Karpas-422 (cell line): ENCODE data around the gene ALPG. TPM values are rescaled to one million over a fixed set of nuclear protein-coding genes. Genes with fewer than 3 reads are reported as not detected.
"Not testable (repeated sequence)": the region's sequence is repeated elsewhere in the genome, so short reads cannot be mapped to it uniquely, and the experiment has no call there.

Experiments used
- DNase-seq: peaks from one replicate; pipeline ENCODE4 v3.0.0-alpha.2; 2015
- H2AFZ ChIP-seq: fragments of 200-600 bp; sonication (generic); 2 replicates; pipeline ENCODE4 v1.6.1; 2014; ENCODE audit warnings: antibody characterized with exemption, low read length, mixed read lengths
- H3K27ac ChIP-seq: fragments of 200-600 bp; sonication (generic); 2 replicates; pipeline ENCODE4 v1.5.1; 2014; ENCODE audit warnings: mild to moderate bottlenecking, low read length, moderate library complexity
- H3K27me3 ChIP-seq: fragments of 200-600 bp; sonication (generic); 2 replicates; pipeline ENCODE4 v1.6.1; 2014; ENCODE audit warnings: low read length, mixed read lengths
- H3K36me3 ChIP-seq: fragments of 200-600 bp; sonication (generic); 2 replicates; pipeline ENCODE4 v1.6.1; 2014; ENCODE audit warnings: low read length, mixed read lengths; ENCODE audit not compliant: insufficient read depth
- H3K4me1 ChIP-seq: fragments of 200-600 bp; sonication (generic); 2 replicates; pipeline ENCODE4 v1.6.1; 2014; ENCODE audit warnings: mild to moderate bottlenecking, low read length, mixed read lengths
- H3K4me2 ChIP-seq: fragments of 200-600 bp; sonication (generic); 2 replicates; pipeline ENCODE4 v1.6.1; 2014; ENCODE audit warnings: low read length, low read depth, mild to moderate bottlenecking; ENCODE audit not compliant: poor library complexity, severe bottlenecking
- H3K4me3 ChIP-seq: fragments of 200-600 bp; sonication (generic); 2 replicates; pipeline ENCODE4 v1.5.1; 2014; ENCODE audit warnings: mild to moderate bottlenecking, antibody characterized with exemption, low read length, mixed read lengths
- H3K79me2 ChIP-seq: fragments of 200-600 bp; sonication (generic); 2 replicates; pipeline ENCODE4 v1.6.1; 2014; ENCODE audit warnings: mild to moderate bottlenecking, low read length, mixed read lengths
- H3K9ac ChIP-seq: fragments of 200-600 bp; sonication (generic); 2 replicates; pipeline ENCODE4 v1.6.0; 2014; ENCODE audit warnings: low read length
- H3K9me2 ChIP-seq: fragments of 200-600 bp; sonication (generic), shearing (Covaris generic); replicated peaks from 2 replicates; pipeline ENCODE4 v1.6.0; 2014; ENCODE audit warnings: mild to moderate bottlenecking, low read length, moderate library complexity; ENCODE audit not compliant: insufficient read depth
- H3K9me3 ChIP-seq: fragments of 300-700, 200-600 bp; sonication (generic); 2 replicates; pipeline ENCODE4 v1.6.1; 2014; ENCODE audit warnings: low read length, mixed read lengths
- H4K20me1 ChIP-seq: fragments of 200-600 bp; sonication (generic); 2 replicates; pipeline ENCODE4 v1.6.1; 2014; ENCODE audit warnings: mild to moderate bottlenecking, antibody characterized with exemption, low read length, low read depth; ENCODE audit not compliant: insufficient read depth
- total RNA-seq: library from RNA; depleted of rRNA; stranded (reverse); fragments of >200 nt; shearing (Covaris generic); gene quantifications from 2 replicates; pipeline ENCODE4 v1.2.3, GENCODE V29; 2014; ENCODE audit warnings: low replicate concordance

ALPG gene
- total RNA-seq, 1 experiment from 2014 or later: not detected

DNA sequence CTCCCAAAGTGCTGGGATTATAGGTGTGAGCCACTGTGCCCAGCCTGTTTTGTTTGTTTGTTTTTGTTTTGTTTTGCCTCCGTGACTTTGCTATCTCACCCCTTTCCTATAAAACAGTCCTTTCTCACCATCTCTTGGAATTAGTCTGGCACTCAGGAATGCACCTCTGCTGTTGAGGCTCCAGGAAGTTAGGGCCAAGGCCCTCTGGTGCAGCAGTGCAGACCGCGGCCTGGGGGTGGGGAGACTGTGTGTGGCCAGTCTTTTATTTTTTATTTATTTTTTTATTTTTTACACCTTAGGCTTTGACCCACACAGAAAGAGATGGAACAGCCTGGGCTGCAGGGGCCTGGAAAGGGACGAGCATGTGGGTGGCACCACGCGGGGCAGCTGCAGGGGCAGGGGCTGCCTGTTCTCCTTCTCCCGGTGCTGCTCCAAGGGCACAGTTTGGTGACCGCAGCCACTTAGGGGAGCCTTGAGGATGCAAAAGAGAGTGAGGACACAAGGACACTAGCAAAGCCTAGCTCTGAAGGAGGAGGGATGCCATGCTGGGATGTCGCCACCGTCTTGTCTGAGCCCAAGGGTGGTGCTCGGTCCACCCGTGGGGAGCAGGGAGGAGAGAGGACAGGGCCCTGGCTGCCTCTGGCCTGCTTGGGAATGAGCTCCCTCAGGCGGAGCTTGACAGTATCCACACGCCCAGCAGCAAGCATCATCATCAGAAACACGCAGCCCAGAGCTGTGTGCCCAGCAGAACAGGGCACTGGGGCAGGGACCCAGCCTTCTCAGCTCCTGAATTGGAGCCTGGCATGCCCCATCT is 29.9 kb downstream of the ALPG start:
- Histone ChIP-seq H4K20me1 (no peaks in the 10 kb centered on the region), H3K4me1 (peaks cover 11% of the 10 kb centered on the region), H3K4me2 (no peak overlapping the region), H2AFZ (no peak overlapping the region), H3K9me2 (no peaks in the 10 kb centered on the region), H3K9me3 (no peaks in the 10 kb centered on the region), H3K9ac (no peak overlapping the region), H3K27me3 (no peaks in the 10 kb centered on the region), H3K36me3 (no peaks in the 10 kb centered on the region), H3K4me3 (no peak overlapping the region), H3K79me2 (no peaks in the 10 kb centered on the region), H3K27ac (no peak overlapping the region)
- no peak for DNase-seq

DNA sequence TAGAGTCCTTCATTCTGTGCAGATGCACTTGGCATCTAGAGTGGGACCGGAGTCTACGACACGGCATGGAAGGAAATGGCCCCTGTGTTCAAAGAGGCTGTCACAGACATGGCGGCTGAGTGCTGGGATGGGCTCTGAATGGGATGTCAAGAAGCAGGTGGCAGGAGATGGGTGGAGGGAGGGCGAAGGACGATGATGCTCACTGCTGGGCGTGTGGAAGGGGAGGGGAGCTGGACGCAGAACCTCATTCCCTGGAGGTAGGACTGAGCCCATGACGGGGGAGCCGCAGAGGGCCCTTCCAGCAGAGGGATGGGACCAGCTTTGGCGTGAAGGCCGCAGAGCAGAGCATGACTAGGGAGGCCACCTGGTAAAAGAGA is 30.5 kb downstream of the ALPG start:
- Histone ChIP-seq H3K4me1 (peaks cover 11% of the 10 kb centered on the region), H3K9me3 (no peaks in the 10 kb centered on the region), H3K27me3 (no peaks in the 10 kb centered on the region), H2AFZ (no peak overlapping the region), H4K20me1 (no peaks in the 10 kb centered on the region), H3K27ac (no peak overlapping the region), H3K79me2 (no peaks in the 10 kb centered on the region), H3K4me3 (no peak overlapping the region), H3K4me2 (no peak overlapping the region), H3K9me2 (no peaks in the 10 kb centered on the region), H3K36me3 (no peaks in the 10 kb centered on the region), H3K9ac (no peak overlapping the region)
- no peak for DNase-seq

DNA sequence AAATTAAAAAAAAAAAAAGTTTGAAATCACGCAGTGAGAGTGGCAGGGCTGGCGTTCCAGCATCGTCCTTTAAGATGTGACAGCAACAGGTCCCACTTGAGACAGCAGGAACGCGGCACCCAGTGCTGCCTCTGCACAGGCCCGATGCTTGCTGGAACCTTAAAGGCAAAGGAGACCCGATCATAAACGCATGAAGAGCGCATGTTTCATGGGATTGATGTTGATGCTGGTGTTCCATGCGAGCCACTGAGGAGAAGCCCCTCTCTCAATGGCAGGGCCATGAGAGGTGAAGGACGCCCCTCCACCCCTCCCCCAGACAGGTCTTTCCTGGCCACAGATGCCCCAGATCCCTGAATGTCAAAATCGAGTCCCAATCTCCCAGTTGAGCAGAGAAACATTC is 31.4 kb downstream of the ALPG start:
- Histone ChIP-seq H3K4me3 (no peak overlapping the region), H3K27me3 (no peaks in the 10 kb centered on the region), H3K9ac (no peak overlapping the region), H3K79me2 (no peaks in the 10 kb centered on the region), H2AFZ (no peak overlapping the region), H3K9me2 (no peaks in the 10 kb centered on the region), H4K20me1 (no peaks in the 10 kb centered on the region), H3K4me1 (peaks cover 11% of the 10 kb centered on the region), H3K9me3 (no peaks in the 10 kb centered on the region), H3K27ac (no peak overlapping the region), H3K4me2 (no peak overlapping the region), H3K36me3 (no peaks in the 10 kb centered on the region)
- DNase-seq: no peak

DNA sequence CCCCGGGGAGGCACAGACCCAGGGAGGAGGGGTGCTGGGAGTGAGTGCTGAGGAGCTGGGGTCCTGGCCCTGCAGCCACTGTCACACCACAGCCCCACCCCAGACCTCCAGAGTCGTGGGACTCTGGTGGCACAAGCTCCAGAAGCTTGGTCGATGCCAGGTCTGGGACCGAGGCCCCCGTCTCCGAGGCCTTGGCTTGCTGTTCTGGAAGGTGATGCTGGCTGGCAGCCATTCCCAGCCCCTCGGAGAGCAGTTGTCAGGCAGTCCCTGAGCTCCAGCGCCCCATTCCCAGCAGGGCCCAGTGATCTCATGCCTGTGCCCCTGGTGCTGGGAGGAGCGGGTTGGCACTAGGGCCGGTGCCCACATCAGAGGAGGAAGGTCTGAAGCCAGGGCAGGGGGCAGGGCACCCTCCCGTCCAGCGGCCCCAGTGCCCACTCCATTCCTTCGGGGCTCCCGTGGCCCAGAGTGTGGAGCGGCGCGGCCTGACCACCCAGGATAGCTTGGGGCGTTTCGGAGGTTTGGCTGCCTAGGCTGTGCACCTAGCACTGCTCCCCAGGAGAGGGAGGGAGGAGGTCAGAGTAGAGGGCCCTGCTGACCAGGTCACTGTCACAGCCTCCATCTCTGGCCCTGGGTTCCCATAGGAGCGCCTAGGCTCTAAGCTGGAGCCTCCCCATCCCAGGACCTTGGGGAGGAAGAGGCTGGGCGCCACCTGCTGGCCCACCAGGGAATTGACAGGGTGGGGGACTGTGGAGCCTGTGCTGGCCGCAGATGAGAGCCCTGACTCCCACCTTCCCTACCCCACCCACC is 32.5 kb downstream of the ALPG start:
- Histone ChIP-seq H3K9me2 (no peaks in the 10 kb centered on the region), H3K27ac (no peak overlapping the region), H3K4me1 (peaks cover 4% of the 10 kb centered on the region), H3K79me2 (no peaks in the 10 kb centered on the region), H3K4me2 (no peak overlapping the region), H3K9ac (no peak overlapping the region), H3K4me3 (no peak overlapping the region), H4K20me1 (no peaks in the 10 kb centered on the region), H3K36me3 (no peaks in the 10 kb centered on the region), H3K27me3 (no peaks in the 10 kb centered on the region), H3K9me3 (no peaks in the 10 kb centered on the region), H2AFZ (no peak overlapping the region)
- DNase-seq: peak; percentile 48

DNA sequence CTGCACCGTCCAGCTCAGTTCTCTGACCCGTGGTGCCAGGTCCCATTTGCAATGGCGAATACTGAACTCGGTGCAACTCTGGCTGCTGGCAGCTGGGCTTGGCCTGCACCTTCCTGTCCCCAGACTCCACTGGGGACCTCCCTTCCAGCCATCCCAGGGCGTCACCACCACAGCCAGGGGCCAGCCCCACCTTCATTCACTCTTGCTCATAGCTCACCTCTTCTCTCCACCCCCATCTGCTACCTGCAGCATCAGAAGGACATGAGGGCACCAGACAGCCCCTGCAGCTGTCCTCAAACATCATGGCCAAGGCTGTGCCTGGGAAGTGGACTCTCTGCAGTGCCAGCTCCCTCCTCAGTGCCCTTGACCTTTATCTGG is 33.1 kb downstream of the ALPG start:
- Histone ChIP-seq H3K9me2 (no peaks in the 10 kb centered on the region), H3K27ac (no peak overlapping the region), H2AFZ (no peak overlapping the region), H3K4me3 (no peak overlapping the region), H3K79me2 (no peaks in the 10 kb centered on the region), H3K9ac (no peak overlapping the region), H3K4me2 (no peak overlapping the region), H3K4me1 (no peaks in the 10 kb centered on the region), H3K36me3 (no peaks in the 10 kb centered on the region), H4K20me1 (no peaks in the 10 kb centered on the region), H3K9me3 (no peaks in the 10 kb centered on the region), H3K27me3 (no peaks in the 10 kb centered on the region)
- DNase-seq: no peak

DNA sequence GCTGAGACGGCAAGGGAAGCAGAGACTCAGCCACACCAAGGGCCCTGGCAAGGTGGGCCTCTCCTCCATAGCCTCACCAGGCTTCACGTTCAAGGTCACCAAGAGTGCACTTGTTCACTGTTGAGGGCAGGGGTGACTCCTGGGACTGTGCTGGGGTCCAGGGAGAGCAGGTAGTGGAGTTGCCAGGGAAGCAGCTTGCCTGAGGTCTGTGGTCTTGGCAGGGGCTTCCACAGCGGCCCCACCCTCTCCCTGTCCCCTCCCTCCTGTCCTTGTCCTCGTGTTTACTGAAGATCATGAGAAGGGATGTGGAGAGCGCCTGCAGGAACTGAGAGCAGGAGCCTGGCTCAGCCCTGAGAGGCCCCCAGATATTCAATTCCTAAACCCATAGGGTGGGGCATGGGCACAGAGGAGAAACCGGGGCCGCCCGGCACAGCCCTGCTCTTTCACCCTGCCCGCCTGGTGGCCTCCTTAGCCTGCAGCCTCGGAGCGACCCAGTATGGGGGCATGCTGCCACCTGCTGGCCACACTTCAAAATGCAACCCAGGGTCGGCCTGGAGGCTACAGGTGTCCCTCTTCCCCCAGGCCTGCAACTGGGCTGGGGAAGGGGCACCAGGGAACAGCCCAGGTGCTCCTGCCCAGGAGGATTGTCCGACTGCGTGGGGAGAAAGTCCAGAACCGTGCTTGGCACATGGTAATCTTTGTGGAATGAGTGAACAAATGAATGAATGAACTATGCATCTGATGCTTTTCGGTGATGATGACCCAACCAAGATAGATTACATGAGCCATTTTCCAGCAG is 33.8 kb downstream of the ALPG start:
- not testable (repeated sequence) for H3K9ac ChIP-seq, H2AFZ ChIP-seq, H3K4me1 ChIP-seq, H3K9me2 ChIP-seq, H3K4me2 ChIP-seq, H3K79me2 ChIP-seq, H4K20me1 ChIP-seq, H3K36me3 ChIP-seq, H3K4me3 ChIP-seq, H3K27ac ChIP-seq, H3K9me3 ChIP-seq, H3K27me3 ChIP-seq
- peak; percentile 95 for DNase-seq

DNA sequence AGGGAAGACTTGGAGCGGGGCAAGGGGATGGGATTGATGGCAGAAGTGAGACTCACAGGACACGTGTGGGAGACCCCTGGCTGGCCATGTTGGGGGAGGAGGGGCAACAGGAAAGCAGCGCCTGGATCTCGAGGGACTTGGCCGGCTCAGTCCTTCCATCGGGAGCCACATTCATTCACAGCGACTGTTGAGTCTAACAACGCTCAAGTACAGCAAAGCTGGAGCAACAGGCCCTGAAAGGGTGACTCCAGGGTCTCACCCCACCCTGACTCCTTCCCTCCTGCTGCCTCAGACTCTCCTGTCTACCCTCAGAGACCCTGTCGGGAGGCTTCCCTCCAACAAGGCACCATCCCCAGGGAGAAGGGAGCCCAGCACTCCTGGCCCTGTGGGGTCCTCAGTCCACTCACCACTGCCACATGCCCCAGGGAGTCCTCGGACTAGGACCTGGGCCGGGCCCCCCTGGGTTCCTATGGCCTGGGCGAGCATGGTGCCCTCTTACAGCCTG is 34.6 kb downstream of the ALPG start:
- Histone ChIP-seq H3K79me2 (no peaks in the 10 kb centered on the region), H3K36me3 (no peaks in the 10 kb centered on the region), H3K9me2 (no peaks in the 10 kb centered on the region), H3K27ac (no peak overlapping the region), H3K4me1 (no peaks in the 10 kb centered on the region), H4K20me1 (no peaks in the 10 kb centered on the region), H3K9ac (no peak overlapping the region), H3K4me2 (no peak overlapping the region), H3K4me3 (no peak overlapping the region), H3K27me3 (no peaks in the 10 kb centered on the region), H3K9me3 (no peaks in the 10 kb centered on the region), H2AFZ (no peak overlapping the region)
- no peak for DNase-seq

DNA sequence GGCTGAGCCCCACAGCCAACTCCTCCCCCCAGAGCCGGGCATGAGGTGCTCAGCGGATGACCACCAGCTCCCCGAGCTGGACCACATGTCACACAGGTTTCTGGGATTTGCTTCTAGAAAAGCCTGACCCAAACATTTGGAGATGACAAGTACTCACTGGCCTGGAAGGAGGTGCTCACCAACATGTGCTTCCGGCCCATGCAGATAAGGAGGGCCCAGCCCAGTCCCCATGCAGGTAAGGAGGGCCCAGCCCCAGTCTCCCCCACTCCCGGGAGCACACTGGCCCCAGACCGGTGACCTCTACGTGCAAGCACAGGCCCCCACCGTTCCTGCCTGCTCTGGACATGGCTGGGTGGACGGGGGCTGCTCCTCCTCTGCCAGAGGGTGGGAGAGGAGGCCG is 35.3 kb downstream of the ALPG start:
- H3K9ac ChIP-seq, DNase-seq, H3K79me2 ChIP-seq, H2AFZ ChIP-seq, H3K27me3 ChIP-seq, H4K20me1 ChIP-seq, H3K9me3 ChIP-seq, H3K4me2 ChIP-seq, H3K36me3 ChIP-seq, H3K4me3 ChIP-seq, H3K27ac ChIP-seq, H3K4me1 ChIP-seq, H3K9me2 ChIP-seq: not testable (repeated sequence)
